Central memory CD8-positive, alpha-beta T cell (primary cell): Measurements from ENCODE around the gene LRRC10.
"Not testable (repeated sequence)": the region's sequence is repeated elsewhere in the genome, so short reads cannot be mapped to it uniquely, and the experiment has no call there.

ENCODE experiments used
- ATAC-seq: fragments of 150-1000 bp; cut with Tn5 transposase; replicated peaks from 2 replicates; pipeline ENCODE4 v1.10.0; 2022; ENCODE audit warnings: mild to moderate bottlenecking, moderate FRiP score, moderate number of reproducible peaks; ENCODE audit not compliant: poor library complexity, severe bottlenecking; ENCODE audit errors: extremely low read depth
- DNase-seq, 2 donors: peaks; one replicate each; pipeline ENCODE4 v3.0.0; 2021; ENCODE audit warnings: low spot score in 2 of 2
- H3K27ac Mint-ChIP-seq: one replicate; pipeline ENCODE4 v1.8.0; 2022; ENCODE audit warnings: low read depth, mild to moderate bottlenecking, moderate library complexity, mixed read lengths
- H3K27me3 Mint-ChIP-seq: one replicate; pipeline ENCODE4 v1.8.0; 2022; ENCODE audit warnings: mixed read lengths
- H3K36me3 Mint-ChIP-seq: one replicate; pipeline ENCODE4 v1.8.0; 2022; ENCODE audit warnings: mild to moderate bottlenecking, moderate library complexity, mixed read lengths; ENCODE audit not compliant: insufficient read depth
- H3K4me1 Mint-ChIP-seq: one replicate; pipeline ENCODE4 v1.8.0; 2022; ENCODE audit warnings: mixed read lengths
- H3K4me3 Mint-ChIP-seq: one replicate; pipeline ENCODE4 v1.8.0; 2022; ENCODE audit warnings: mild to moderate bottlenecking, moderate library complexity, mixed read lengths
- H3K9me3 Mint-ChIP-seq: one replicate; pipeline ENCODE4 v1.8.0; 2022; ENCODE audit warnings: mixed read lengths

LRRC10 gene

GRCh38 chr12:69610126-69610525 lies 581 bp downstream of the LRRC10 start:
- DNase-seq (no peak), ATAC-seq (no peak)
- no peaks in the 10 kb centered on the region for H3K9me3 Mint-ChIP-seq
- H3K27ac Mint-ChIP-seq: no peak overlapping the region
- H3K36me3 Mint-ChIP-seq: no peaks in the 10 kb centered on the region
- peaks cover 5% of the 10 kb centered on the region for H3K4me1 Mint-ChIP-seq
- no peak overlapping the region for H3K4me3 Mint-ChIP-seq
- H3K27me3 Mint-ChIP-seq: peaks cover 11% of the 10 kb centered on the region

DNA sequence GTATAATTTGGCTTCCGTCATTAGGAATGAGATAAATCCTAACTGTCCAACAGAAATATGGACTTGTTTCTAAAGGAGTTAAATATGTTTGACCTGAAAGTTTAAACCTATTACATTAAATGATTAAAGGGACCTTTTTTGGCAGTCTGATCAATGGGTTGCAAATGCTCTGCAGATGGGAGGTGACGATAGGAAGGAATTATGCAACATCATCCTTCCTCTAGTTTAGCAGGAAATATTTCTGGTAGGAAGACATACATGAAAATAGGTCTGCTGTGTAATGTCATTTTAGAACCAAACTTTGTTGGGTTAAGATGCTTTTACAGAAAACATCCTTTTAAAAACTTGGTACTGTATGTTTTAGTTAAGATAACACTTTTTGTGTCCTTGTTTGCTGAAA lies 2.6 kb downstream of the LRRC10 start:
- Mint-ChIP-seq H3K4me1 (peaks cover 5% of the 10 kb centered on the region), H3K4me3 (no peak overlapping the region), H3K27me3 (no peaks in the 10 kb centered on the region), H3K36me3 (no peaks in the 10 kb centered on the region), H3K9me3 (no peaks in the 10 kb centered on the region), H3K27ac (no peak overlapping the region)
- ATAC-seq: no peak
- DNase-seq: no peak

GRCh38 chr12:69604275-69604674 lies 6.4 kb downstream of the LRRC10 start:
- DNase-seq, H3K4me3 Mint-ChIP-seq, H3K27me3 Mint-ChIP-seq, H3K27ac Mint-ChIP-seq, ATAC-seq, H3K9me3 Mint-ChIP-seq: not testable (repeated sequence)
- H3K4me1 Mint-ChIP-seq: peaks cover 13% of the 10 kb centered on the region
- peaks cover 26% of the 10 kb centered on the region for H3K36me3 Mint-ChIP-seq

DNA sequence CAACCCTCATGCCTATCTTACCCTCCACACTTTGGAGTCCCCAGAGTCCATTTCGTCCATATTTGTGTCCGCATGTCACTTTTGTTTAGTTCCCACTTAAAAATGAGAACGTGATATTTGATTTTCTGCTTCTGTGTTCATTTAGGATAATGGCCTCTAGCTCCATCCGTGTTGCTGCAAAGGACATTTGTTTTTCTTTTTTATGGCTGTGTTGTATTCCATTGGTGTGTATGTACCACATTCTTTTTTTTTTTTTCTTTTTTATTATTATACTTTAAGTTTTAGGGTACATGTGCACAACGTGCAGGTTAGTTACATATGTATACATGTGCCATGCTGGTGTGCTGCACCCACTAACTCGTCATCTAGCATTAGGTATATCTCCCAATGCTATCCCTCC lies 7.2 kb downstream of the LRRC10 start:
- ATAC-seq, H3K4me3 Mint-ChIP-seq, H3K9me3 Mint-ChIP-seq, H3K27ac Mint-ChIP-seq, DNase-seq, H3K4me1 Mint-ChIP-seq, H3K27me3 Mint-ChIP-seq: not testable (repeated sequence)
- H3K36me3 Mint-ChIP-seq: peaks cover 31% of the 10 kb centered on the region

DNA sequence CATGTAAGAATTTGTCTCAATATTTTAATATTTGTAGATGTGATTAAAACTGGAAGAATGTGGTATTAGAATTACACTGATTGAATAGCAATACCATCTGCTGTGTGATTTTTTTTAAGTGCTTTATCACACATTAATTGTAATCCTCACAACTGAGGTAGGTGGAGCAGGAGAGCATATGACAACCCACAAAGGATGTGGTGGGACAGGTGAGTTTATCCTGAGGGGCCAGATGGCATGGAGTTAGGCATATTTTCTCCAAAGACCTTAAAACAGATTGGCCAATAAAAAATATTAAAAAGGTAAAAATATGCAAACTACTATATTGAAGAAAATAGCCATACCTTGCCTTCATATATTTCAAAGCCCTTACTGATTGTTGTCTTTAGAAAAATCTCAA lies 7.8 kb downstream of the LRRC10 start:
- Mint-ChIP-seq H3K27me3 (no peaks in the 10 kb centered on the region), H3K4me1 (peaks cover 9% of the 10 kb centered on the region), H3K4me3 (no peak overlapping the region), H3K36me3 (peaks cover 34% of the 10 kb centered on the region), H3K27ac (no peak overlapping the region), H3K9me3 (no peaks in the 10 kb centered on the region)
- no peak for ATAC-seq
- no peak for DNase-seq

GRCh38 chr12:69601962-69602685 lies 8.6 kb downstream of the LRRC10 start:
- H3K27ac Mint-ChIP-seq: no peak overlapping the region
- H3K36me3 Mint-ChIP-seq: peaks cover 40% of the 10 kb centered on the region
- H3K27me3 Mint-ChIP-seq: no peaks in the 10 kb centered on the region
- H3K9me3 Mint-ChIP-seq: no peaks in the 10 kb centered on the region
- DNase-seq (no peak), ATAC-seq (no peak)
- peaks cover 9% of the 10 kb centered on the region for H3K4me1 Mint-ChIP-seq
- no peak overlapping the region for H3K4me3 Mint-ChIP-seq

DNA sequence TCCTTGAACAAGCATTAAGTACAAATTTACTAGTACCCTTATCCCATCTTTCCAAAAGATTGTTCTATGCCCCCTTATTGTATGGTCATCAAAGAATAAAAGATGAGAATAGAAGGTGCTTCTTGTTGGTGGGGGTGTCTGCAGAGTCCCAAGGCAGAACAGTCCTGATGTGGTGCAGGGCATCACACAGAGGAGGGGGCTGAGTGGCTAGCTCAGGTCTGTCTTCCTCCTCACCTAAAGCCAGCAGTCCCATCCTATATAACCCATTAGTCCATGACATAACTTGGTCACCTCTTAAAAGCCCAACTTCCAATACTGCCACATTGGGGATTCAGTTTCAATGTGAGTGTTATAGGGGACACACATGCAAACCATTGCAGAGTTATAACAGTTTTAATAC lies 9.9 kb downstream of the LRRC10 start:
- ATAC-seq (no peak), DNase-seq (no peak)
- H3K9me3 Mint-ChIP-seq: no peaks in the 10 kb centered on the region
- H3K4me1 Mint-ChIP-seq: peaks cover 9% of the 10 kb centered on the region
- H3K27me3 Mint-ChIP-seq: no peaks in the 10 kb centered on the region
- H3K27ac Mint-ChIP-seq: no peak overlapping the region
- peaks cover 42% of the 10 kb centered on the region for H3K36me3 Mint-ChIP-seq
- no peak overlapping the region for H3K4me3 Mint-ChIP-seq

- Mint-ChIP-seq H3K4me1 (peaks cover 14% of the 10 kb centered on the region), H3K4me3 (no peak overlapping the region), H3K36me3 (peaks cover 66% of the 10 kb centered on the region), H3K9me3 (no peaks in the 10 kb centered on the region), H3K27me3 (no peaks in the 10 kb centered on the region), H3K27ac (no peak overlapping the region)
- DNase-seq: no peak
- ATAC-seq: no peak
These were observed 12.4 kb downstream of the LRRC10 start for GRCh38 chr12:69598174-69598753.

DNA sequence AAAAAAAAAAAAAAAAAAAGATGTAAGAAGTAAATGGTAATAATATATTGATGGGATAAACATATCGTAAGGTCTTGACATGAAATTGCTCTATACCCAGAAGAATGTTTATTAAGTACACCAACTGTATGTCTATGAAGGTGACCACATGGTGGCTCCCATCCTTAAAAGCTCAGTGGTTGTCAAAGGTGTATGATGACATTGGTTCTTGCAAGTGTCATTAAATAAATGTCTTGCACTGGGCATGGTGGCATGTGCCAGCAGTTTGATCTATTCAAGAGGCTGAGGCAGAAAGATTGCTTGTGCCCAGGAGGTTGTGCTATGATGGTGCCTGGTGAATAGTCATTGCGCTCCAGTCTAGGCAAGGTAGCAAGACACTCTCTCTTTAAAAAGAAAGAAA lies 15.0 kb downstream of the LRRC10 start:
- peaks cover 9% of the 10 kb centered on the region for H3K4me1 Mint-ChIP-seq
- no peaks in the 10 kb centered on the region for H3K9me3 Mint-ChIP-seq
- peaks cover 71% of the 10 kb centered on the region for H3K36me3 Mint-ChIP-seq
- H3K27ac Mint-ChIP-seq: no peak overlapping the region
- ATAC-seq (no peak), DNase-seq (no peak)
- no peak overlapping the region for H3K4me3 Mint-ChIP-seq
- H3K27me3 Mint-ChIP-seq: no peaks in the 10 kb centered on the region

DNA sequence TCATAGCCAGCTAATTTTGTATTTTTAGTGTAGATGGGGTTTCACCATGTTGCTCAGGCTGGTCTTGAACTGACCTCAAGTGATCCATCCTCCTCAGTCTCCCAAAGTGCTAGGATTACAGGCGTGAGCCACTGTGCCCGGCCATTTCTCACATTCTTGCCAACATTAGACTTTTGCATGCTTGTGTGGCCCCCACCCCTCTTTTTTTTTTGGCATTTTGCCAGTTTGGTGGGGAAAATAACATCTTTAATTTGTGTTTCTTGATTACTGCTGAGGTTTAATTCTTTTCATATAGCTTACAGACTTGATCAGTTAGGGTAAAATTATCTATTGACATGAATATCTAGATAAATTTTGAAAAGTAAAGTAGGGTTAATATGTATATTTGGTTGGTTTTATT lies 21.6 kb downstream of the LRRC10 start:
- ATAC-seq: no peak
- Mint-ChIP-seq H3K36me3 (peaks cover 75% of the 10 kb centered on the region), H3K4me1 (peaks cover 8% of the 10 kb centered on the region), H3K27me3 (no peaks in the 10 kb centered on the region), H3K4me3 (no peak overlapping the region), H3K9me3 (no peaks in the 10 kb centered on the region), H3K27ac (no peak overlapping the region)
- no peak for DNase-seq

DNA sequence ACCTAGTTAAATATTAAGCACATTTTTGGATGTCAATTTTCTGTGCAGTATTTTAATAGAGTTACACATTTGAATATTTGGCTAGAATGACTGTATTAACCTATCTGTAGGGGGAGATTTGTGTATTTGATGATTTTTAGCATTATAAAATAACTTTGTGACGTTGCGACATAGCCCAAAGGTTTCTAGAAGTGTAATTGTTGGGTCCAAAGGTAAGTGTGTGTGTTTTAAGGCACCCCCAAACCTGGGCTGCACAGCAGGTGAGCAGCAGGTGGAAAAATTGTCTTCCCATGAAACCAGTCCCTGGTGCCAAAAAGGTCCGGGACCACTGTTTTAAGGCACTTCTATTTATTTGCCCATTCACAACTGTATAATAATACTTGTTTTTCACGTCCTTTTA lies 22.2 kb downstream of the LRRC10 start:
- H3K36me3 Mint-ChIP-seq: peaks cover 69% of the 10 kb centered on the region
- no peaks in the 10 kb centered on the region for H3K9me3 Mint-ChIP-seq
- H3K4me1 Mint-ChIP-seq: peaks cover 8% of the 10 kb centered on the region
- ATAC-seq (no peak), DNase-seq (no peak)
- H3K4me3 Mint-ChIP-seq: no peak overlapping the region
- H3K27ac Mint-ChIP-seq: no peak overlapping the region
- H3K27me3 Mint-ChIP-seq: no peaks in the 10 kb centered on the region

DNA sequence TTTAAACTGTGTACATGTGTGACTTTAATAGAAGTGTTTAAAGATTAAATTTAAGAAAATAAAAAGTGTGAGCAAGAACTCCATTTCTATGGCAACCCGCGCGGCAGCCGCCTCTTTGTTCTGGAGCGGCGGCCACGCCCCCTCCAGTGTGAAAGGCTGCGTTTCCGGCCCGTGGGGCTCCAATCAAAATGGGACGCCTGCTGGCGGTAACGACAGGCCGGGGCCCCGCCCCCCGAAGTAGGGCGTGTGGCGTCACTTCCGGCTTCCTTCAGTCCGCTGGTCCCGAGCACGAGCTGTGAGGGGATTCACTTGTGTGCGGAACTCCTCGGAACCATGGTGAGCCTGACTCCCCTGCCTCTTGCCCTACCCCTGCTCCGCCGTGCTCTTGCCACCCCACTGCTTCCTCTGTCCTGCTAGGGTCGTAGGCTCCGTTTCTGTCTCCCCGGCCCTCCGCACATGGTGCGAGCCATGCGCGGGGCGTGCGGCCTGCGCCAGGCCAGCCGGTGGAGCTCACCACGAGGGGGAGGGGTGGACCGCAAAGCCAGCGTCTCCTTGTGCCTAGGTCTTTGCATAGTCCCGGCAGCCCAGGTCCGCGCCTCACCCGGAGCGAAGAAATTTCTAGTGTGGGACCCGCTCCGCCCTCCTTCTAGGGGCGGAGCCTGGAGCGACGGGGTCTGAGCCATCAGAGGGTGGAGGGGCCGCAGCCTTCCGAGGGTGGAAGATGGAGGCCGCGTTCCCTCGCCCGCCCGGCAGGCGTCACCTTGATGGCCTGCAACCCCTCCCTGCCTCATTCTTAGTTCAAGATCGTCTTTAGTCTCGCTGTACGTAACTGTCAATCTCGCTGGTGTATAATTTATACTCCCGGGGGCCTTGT lies 25.3 kb downstream of the LRRC10 start, which contains the start of gene CCT2:
TSS of gene CCT2 (plus strand) at position 271 of the 874 bp plus-strand sequence. CDS start at position 334, 63 bp downstream.
- Mint-ChIP-seq H3K27me3 (no peaks in the 10 kb centered on the region), H3K9me3 (no peaks in the 10 kb centered on the region), H3K4me3 (peak within 1 kb of the TSS; percentile 99), H3K4me1 (peaks cover 8% of the 10 kb centered on the region), H3K36me3 (peaks cover 41% of the 10 kb centered on the region), H3K27ac (peak within 1 kb of the TSS; percentile 97)
- ATAC-seq: peak; percentile 93
- DNase-seq: peak; percentile 91 to 92
